ENCODE results near the gene MYBPC3. TPM values are rescaled to one million over a fixed set of nuclear protein-coding genes. Genes with fewer than 3 reads are reported as not detected.
A peak's percentile ranks its signal among the peaks of the same experiment; 100 is the strongest.

MYBPC3 gene
- total RNA-seq, 1 donor from 2014 or later: not detected

GRCh38 chr11:47393163-47394049, 40.9 kb upstream of the MYBPC3 start:
- Mint-ChIP-seq H3K9me3 (ENCODE audit: low read depth) (no peaks in the 10 kb centered on the region), H3K4me3 (ENCODE audit: unreplicated experiment) (no peak overlapping the region), H3K27me3 (ENCODE audit: low read depth) (no peaks in the 10 kb centered on the region), H3K27ac (ENCODE audit: unreplicated experiment) (peak overlapping the region; percentile 8), H3K4me1 (ENCODE audit: low read depth) (no peaks in the 10 kb centered on the region), H3K36me3 (ENCODE audit: low read depth) (no peaks in the 10 kb centered on the region)
- TF ChIP-seq CTCF (IDR thresholded peaks at IDR 0.05): no peak
- no peak for DNase-seq (ENCODE audit: low spot score)

- Mint-ChIP-seq H3K9me3 (ENCODE audit: low read depth) (no peaks in the 10 kb centered on the region), H3K27ac (ENCODE audit: unreplicated experiment) (no peak overlapping the region), H3K4me1 (ENCODE audit: low read depth) (no peaks in the 10 kb centered on the region), H3K4me3 (ENCODE audit: unreplicated experiment) (no peak overlapping the region), H3K27me3 (ENCODE audit: low read depth) (no peaks in the 10 kb centered on the region), H3K36me3 (ENCODE audit: low read depth) (no peaks in the 10 kb centered on the region)
- no peak for TF ChIP-seq CTCF (IDR thresholded peaks at IDR 0.05)
- DNase-seq (ENCODE audit: low spot score): no peak
These were observed 40.2 kb upstream of the MYBPC3 start for GRCh38 chr11:47392546-47393162.

GRCh38 chr11:47391711-47392432, 39.4 kb upstream of the MYBPC3 start:
- Mint-ChIP-seq H3K9me3 (ENCODE audit: low read depth) (no peaks in the 10 kb centered on the region), H3K27ac (ENCODE audit: unreplicated experiment) (no peak overlapping the region), H3K36me3 (ENCODE audit: low read depth) (no peaks in the 10 kb centered on the region), H3K27me3 (ENCODE audit: low read depth) (no peaks in the 10 kb centered on the region), H3K4me1 (ENCODE audit: low read depth) (no peaks in the 10 kb centered on the region), H3K4me3 (ENCODE audit: unreplicated experiment) (no peak overlapping the region)
- TF ChIP-seq CTCF (IDR thresholded peaks at IDR 0.05): no peak
- no peak for DNase-seq (ENCODE audit: low spot score)

- Mint-ChIP-seq H3K27ac (ENCODE audit: unreplicated experiment) (no peak overlapping the region), H3K9me3 (ENCODE audit: low read depth) (no peaks in the 10 kb centered on the region), H3K27me3 (ENCODE audit: low read depth) (no peaks in the 10 kb centered on the region), H3K36me3 (ENCODE audit: low read depth) (no peaks in the 10 kb centered on the region), H3K4me3 (ENCODE audit: unreplicated experiment) (no peak overlapping the region), H3K4me1 (ENCODE audit: low read depth) (no peaks in the 10 kb centered on the region)
- DNase-seq (ENCODE audit: low spot score): no peak
- no peak for TF ChIP-seq CTCF (IDR thresholded peaks at IDR 0.05)
These were observed 38.6 kb upstream of the MYBPC3 start for GRCh38 chr11:47391077-47391583.

DNA sequence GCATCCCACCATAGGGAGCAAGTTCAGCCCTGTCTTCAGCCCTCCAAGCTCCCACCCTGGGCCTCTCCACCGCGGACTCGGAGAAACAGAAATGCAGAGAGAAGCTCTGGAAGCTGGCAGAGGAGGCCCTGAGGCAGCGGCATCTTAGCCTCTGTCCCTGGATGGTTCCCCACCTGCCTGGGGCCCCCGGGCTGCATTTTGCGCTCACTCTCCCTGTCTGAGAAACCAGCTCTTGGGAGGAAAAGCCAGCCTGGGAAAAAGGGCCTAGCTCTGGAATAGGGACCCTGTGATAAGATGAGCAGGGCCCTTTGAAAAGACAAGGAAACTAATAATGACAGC, 37.9 kb upstream of the MYBPC3 start:
- no peak overlapping the region for H3K4me3 Mint-ChIP-seq (ENCODE audit: unreplicated experiment)
- H3K27ac Mint-ChIP-seq (ENCODE audit: unreplicated experiment): no peak overlapping the region
- no peaks in the 10 kb centered on the region for H3K27me3 Mint-ChIP-seq (ENCODE audit: low read depth)
- H3K36me3 Mint-ChIP-seq (ENCODE audit: low read depth): no peaks in the 10 kb centered on the region
- no peaks in the 10 kb centered on the region for H3K9me3 Mint-ChIP-seq (ENCODE audit: low read depth)
- no peaks in the 10 kb centered on the region for H3K4me1 Mint-ChIP-seq (ENCODE audit: low read depth)
- no peak for TF ChIP-seq CTCF (IDR thresholded peaks at IDR 0.05)
- no peak for DNase-seq (ENCODE audit: low spot score)

Data from chondrocyte (in vitro differentiated cells).